ENCODE results near the gene JAM3. TPM values are rescaled to one million over a fixed set of nuclear protein-coding genes. Genes with fewer than 3 reads are reported as not detected.

The JAM3 gene
- total RNA-seq, 1 experiment from 2014 or later = 5.8 TPM

- H3K36me3 ChIP-seq = peaks cover 7% of the 10 kb centered on the region
- no peaks in the 10 kb centered on the region for H3K27me3 ChIP-seq
- no peaks in the 10 kb centered on the region for H3K9me3 ChIP-seq
- H3K4me3 ChIP-seq = no peak overlapping the region
- DNase-seq = no peak
These were observed 77.7 kb downstream of the JAM3 start for GRCh38 chr11:134146598-134146997.

DNA sequence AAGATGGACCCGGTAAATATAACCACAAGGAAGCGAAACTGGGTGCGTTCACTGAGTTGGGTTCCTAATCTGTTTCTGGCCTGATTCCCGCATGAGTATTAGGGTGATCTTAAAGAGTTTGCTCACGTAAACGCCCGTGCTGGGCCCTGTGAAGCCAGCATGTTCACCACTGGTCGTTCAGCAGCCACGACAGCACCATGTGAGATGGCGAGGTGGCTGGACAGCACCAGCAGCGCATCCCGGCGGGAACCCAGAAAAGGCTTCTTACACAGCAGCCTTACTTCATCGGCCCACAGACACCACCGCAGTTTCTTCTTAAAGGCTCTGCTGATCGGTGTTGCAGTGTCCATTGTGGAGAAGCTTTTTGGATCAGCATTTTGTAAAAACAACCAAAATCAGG lies 80.5 kb downstream of the JAM3 start:
- H3K9me3 ChIP-seq = no peaks in the 10 kb centered on the region
- peaks cover 10% of the 10 kb centered on the region for H3K36me3 ChIP-seq
- no peak overlapping the region for H3K4me3 ChIP-seq
- no peak for DNase-seq
- H3K27me3 ChIP-seq = no peaks in the 10 kb centered on the region

DNA sequence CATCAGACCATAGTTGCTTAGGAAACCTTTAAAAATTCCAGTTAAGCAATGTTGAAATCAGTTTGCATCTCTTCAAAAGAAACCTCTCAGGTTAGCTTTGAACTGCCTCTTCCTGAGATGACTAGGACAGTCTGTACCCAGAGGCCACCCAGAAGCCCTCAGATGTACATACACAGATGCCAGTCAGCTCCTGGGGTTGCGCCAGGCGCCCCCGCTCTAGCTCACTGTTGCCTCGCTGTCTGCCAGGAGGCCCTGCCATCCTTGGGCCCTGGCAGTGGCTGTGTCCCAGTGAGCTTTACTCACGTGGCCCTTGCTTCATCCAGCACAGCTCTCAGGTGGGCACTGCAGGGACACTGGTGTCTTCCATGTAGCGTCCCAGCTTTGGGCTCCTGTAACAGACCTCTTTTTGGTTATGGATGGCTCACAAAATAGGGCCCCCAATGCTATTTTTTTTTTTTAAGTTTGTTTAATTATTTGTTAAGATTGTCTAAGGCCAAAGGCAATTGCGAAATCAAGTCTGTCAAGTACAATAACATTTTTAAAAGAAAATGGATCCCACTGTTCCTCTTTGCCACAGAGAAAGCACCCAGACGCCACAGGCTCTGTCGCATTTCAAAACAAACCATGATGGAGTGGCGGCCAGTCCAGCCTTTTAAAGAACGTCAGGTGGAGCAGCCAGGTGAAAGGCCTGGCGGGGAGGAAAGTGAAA lies 81.5 kb downstream of the JAM3 start:
- no peaks in the 10 kb centered on the region for H3K9me3 ChIP-seq
- DNase-seq = no peak
- H3K27me3 ChIP-seq = no peaks in the 10 kb centered on the region
- no peak overlapping the region for H3K4me3 ChIP-seq
- H3K36me3 ChIP-seq = peaks cover 10% of the 10 kb centered on the region

DNA sequence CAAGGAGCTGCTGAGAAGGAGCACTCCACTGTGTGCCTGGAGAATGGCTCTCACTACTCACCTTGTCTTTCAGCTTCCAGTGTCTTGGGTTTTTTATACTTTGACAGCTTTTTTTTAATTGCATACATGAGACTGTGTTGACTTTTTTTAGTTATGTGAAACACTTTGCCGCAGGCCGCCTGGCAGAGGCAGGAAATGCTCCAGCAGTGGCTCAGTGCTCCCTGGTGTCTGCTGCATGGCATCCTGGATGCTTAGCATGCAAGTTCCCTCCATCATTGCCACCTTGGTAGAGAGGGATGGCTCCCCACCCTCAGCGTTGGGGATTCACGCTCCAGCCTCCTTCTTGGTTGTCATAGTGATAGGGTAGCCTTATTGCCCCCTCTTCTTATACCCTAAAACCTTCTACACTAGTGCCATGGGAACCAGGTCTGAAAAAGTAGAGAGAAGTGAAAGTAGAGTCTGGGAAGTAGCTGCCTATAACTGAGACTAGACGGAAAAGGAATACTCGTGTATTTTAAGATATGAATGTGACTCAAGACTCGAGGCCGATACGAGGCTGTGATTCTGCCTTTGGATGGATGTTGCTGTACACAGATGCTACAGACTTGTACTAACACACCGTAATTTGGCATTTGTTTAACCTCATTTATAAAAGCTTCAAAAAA lies 82.3 kb downstream of the JAM3 start:
- Histone ChIP-seq H3K27me3 (no peaks in the 10 kb centered on the region), H3K36me3 (peaks cover 16% of the 10 kb centered on the region), H3K4me3 (no peak overlapping the region), H3K9me3 (no peaks in the 10 kb centered on the region)
- DNase-seq = no peak

DNA sequence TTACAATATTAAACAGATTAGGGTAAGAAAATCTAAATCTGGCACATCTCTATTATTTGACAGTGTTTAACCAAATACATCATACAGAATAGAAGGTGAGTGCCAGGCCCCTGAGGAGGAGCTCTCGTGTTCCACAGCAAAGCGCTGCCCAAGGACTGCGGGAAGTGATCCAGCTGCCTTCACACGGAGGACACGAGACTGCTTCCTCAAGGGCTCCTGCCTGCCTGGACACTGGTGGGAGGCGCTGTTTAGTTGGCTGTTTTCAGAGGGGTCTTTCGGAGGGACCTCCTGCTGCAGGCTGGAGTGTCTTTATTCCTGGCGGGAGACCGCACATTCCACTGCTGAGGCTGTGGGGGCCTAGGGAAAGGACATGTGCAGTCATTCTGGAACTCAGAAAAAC lies 83.8 kb downstream of the JAM3 start:
- no peak for DNase-seq
- Histone ChIP-seq H3K36me3 (peaks cover 23% of the 10 kb centered on the region), H3K9me3 (no peaks in the 10 kb centered on the region), H3K27me3 (no peaks in the 10 kb centered on the region), H3K4me3 (no peak overlapping the region)

DNA sequence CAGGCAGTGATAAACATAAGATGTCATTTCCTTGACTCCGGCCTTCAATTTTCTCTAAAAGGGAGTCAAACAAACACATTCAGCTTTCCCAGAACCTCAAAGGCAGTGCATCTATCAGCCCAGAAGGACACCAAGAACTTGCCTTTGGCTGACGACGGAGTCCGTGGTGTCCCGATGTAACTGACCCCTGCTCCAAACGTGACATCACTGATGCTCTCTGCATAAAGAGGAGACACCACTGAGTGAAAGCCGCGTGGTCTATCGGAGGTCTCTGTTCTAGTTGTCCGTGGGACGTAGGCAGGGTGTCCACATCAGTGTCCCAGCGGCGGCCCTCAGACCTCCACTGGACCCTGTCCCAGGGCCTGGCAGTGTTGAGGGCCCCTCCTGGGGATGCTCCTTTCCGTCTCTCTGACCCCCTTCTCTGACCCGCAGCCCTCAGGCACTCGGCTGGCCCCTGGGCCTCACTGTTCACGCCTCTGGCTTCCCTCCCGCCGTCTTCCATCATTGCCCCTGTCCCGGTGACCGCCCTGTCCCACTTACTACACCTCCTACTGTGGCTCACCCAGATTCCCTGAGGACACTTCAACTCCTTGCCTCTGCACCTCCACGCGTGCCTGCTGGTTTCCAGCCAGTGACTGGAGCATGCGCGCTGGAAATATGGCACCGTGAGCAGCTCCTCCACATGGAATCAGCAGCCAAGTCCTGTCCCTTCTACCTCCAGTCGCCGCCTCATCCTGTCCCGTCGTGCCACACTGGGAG lies 84.5 kb downstream of the JAM3 start:
- Histone ChIP-seq H3K9me3 (no peaks in the 10 kb centered on the region), H3K27me3 (no peaks in the 10 kb centered on the region), H3K36me3 (peaks cover 29% of the 10 kb centered on the region), H3K4me3 (no peak overlapping the region)
- DNase-seq = no peak

DNA sequence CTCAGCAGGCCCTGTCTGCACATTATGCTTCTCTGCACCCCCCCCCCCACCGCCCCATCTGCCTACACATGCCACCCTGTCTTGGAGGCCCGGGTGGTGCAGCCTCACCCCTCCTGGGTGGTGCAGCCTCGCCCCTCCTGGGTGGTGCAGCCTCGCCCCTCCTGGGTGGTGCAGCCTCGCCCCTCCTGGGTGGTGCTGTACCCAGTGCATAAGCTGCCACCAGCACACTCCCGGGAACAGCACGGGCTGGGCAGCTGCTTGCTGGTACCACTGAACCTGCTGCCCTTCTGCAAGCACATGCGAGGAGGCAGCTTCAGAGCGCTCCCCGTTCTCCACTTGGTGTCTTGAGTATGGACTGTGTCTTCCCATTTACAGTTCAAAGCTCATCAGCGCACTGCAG lies 85.6 kb downstream of the JAM3 start:
- peaks cover 36% of the 10 kb centered on the region for H3K36me3 ChIP-seq
- no peak for DNase-seq
- H3K27me3 ChIP-seq = no peaks in the 10 kb centered on the region
- no peak overlapping the region for H3K4me3 ChIP-seq
- H3K9me3 ChIP-seq = no peaks in the 10 kb centered on the region

DNA sequence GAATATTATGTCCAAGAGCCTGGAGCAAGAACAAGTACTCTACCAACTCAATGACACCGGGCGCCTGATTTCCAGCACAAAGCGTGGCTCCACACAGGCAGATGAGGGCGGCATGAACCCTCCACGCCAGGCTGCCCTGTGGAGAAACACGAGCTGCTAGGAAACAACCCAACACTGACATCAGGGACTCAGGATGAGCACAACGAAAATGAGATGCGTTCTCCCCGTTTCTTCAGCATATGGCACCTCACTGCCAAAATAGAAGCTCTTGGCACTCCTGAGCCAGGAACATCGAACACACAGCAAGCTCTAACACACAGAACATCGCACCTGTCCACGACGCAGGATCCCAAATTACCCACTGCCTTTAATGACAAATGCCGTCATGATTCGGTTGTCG lies 86.6 kb downstream of the JAM3 start:
- H3K36me3 ChIP-seq = peaks cover 42% of the 10 kb centered on the region
- DNase-seq = no peak
- H3K9me3 ChIP-seq = no peaks in the 10 kb centered on the region
- H3K4me3 ChIP-seq = no peak overlapping the region
- no peaks in the 10 kb centered on the region for H3K27me3 ChIP-seq

- DNase-seq = no peak
- Histone ChIP-seq H3K9me3 (no peaks in the 10 kb centered on the region), H3K36me3 (peaks cover 40% of the 10 kb centered on the region), H3K27me3 (no peaks in the 10 kb centered on the region), H3K4me3 (no peak overlapping the region)
These were observed 87.3 kb downstream of the JAM3 start for GRCh38 chr11:134155946-134156865.

- H3K9me3 ChIP-seq = no peaks in the 10 kb centered on the region
- H3K4me3 ChIP-seq = no peak overlapping the region
- H3K36me3 ChIP-seq = peaks cover 53% of the 10 kb centered on the region
- H3K27me3 ChIP-seq = no peaks in the 10 kb centered on the region
- no peak for DNase-seq
These were observed 88.6 kb downstream of the JAM3 start for GRCh38 chr11:134157451-134157850.

DNA sequence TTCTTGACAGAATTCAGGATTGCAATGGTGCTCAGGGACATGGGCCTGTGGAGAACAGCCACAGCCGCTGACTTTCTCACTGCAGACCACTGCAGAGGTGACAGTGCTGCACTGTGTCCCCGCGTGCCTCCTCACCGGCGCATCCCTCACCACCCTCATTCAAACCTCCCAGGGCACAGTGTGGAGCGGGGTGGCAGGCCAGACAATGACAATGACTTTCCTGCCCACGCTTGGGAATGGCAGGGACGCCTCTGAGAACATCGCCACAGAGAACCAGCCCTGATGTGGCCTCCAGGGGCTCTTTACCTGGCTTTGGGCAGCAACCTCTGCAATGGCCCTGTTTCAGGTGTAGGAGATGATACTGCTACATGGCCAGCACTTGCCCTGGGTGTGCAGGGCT lies 89.2 kb downstream of the JAM3 start:
- H3K4me3 ChIP-seq = no peak overlapping the region
- no peaks in the 10 kb centered on the region for H3K9me3 ChIP-seq
- H3K36me3 ChIP-seq = peaks cover 58% of the 10 kb centered on the region
- no peaks in the 10 kb centered on the region for H3K27me3 ChIP-seq
- DNase-seq = no peak

GRCh38 chr11:134159652-134160051 lies 90.8 kb downstream of the JAM3 start:
- H3K27me3 ChIP-seq = no peaks in the 10 kb centered on the region
- no peak for DNase-seq
- H3K36me3 ChIP-seq = peaks cover 58% of the 10 kb centered on the region
- H3K4me3 ChIP-seq = no peak overlapping the region
- H3K9me3 ChIP-seq = no peaks in the 10 kb centered on the region

DNA sequence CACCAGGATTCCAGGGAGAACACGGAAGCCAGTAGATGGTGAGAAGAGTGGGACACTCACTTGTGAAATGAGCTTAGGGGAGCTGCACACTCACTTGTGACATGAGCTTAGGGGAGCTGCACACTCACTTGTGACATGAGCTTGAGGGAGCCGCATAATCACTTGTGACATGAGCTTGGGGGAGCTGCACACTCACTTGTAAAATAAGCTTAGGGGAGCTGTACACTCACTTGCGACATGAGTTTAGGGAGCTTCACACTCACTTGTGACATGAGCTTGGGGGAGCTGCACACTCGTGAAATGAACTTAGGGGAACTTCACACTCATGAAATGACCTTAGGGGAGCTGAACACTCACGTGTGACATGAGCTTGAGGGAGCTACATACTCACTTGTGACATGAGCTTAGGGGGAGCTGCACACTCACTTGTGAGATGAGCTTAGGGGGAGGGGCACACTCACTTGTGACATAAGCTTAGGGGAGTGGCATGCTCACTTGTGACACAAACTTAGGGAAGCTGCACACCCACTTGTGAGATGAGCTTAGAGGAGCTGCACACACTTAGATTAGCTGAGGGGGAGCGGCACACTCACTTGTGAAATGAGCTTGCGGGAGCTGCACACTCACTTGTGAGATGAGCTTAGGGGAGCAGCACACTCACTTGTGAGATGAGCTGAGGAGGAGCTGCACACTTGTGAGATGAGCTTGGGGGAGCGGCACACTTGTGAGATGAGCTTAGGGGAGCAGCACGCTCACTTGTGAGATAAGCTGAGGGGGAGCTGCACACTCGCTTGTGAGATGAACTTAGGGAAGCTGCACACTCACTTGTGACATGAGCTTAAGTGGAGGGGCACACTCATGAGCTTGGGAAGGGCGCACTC lies 95.9 kb downstream of the JAM3 start:
- no peaks in the 10 kb centered on the region for H3K9me3 ChIP-seq
- no peaks in the 10 kb centered on the region for H3K27me3 ChIP-seq
- no peak overlapping the region for H3K4me3 ChIP-seq
- DNase-seq = no peak
- peaks cover 35% of the 10 kb centered on the region for H3K36me3 ChIP-seq

- H3K9me3 ChIP-seq = no peaks in the 10 kb centered on the region
- H3K27me3 ChIP-seq = no peaks in the 10 kb centered on the region
- no peak for DNase-seq
- H3K4me3 ChIP-seq = no peak overlapping the region
- peaks cover 25% of the 10 kb centered on the region for H3K36me3 ChIP-seq
These were observed 101.5 kb downstream of the JAM3 start for GRCh38 chr11:134170177-134170918.

- no peak for DNase-seq
- H3K9me3 ChIP-seq = no peaks in the 10 kb centered on the region
These were observed 102.0 kb downstream of the JAM3 start for GRCh38 chr11:134170919-134171281.

More at GRCh38 chr11:134170919-134171281, 102.0 kb downstream of the JAM3 start:
- no peaks in the 10 kb centered on the region for H3K27me3 ChIP-seq
- no peak overlapping the region for H3K4me3 ChIP-seq
- H3K36me3 ChIP-seq = peaks cover 28% of the 10 kb centered on the region

All from MG63 (cell line).